ENCODE data around the gene SPAAR.
"Not testable (repeated sequence)": the region's sequence is repeated elsewhere in the genome, so short reads cannot be mapped to it uniquely, and the experiment has no call there.

Gene SPAAR

DNA sequence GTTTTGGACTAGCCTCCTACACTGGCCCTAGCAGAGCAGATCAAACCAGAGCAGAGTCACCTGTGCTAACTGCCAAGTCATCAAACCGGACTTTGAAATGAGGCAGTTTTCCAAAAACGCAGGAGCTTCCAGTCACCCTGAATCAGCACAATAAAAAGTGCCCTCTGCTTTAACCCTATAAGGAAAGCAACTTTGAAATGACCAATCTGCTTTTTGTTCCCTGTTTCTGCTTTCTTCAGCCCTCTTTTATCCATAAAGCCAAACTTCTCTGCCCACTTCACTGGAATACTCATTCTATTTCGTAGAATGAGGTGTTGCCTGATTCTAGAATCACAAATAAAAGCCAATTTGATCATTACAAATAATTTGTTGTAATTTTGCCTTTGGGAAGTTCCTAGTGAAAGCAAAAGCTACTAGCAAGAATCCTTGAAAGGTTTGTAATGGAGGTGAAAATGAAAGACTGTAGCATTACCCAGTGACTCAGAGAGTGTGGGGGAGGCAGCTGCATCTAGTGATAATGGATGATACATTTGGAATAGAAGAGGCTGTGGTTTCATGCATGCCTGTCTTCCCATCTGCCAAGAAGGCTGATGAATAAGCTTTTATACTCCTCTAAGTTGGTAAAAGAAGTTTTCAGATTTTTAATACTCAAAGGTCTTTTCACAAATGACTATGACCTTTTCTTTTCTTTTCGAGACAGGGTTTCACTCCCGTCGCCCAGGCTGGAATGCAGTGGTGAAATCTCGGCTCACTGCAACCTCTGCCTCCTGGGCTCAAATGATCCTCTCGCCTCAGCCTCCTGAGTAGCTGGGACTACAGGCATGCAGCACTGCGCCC lies 14.9 kb downstream of the SPAAR start:
- DNase-seq: no peak

DNA sequence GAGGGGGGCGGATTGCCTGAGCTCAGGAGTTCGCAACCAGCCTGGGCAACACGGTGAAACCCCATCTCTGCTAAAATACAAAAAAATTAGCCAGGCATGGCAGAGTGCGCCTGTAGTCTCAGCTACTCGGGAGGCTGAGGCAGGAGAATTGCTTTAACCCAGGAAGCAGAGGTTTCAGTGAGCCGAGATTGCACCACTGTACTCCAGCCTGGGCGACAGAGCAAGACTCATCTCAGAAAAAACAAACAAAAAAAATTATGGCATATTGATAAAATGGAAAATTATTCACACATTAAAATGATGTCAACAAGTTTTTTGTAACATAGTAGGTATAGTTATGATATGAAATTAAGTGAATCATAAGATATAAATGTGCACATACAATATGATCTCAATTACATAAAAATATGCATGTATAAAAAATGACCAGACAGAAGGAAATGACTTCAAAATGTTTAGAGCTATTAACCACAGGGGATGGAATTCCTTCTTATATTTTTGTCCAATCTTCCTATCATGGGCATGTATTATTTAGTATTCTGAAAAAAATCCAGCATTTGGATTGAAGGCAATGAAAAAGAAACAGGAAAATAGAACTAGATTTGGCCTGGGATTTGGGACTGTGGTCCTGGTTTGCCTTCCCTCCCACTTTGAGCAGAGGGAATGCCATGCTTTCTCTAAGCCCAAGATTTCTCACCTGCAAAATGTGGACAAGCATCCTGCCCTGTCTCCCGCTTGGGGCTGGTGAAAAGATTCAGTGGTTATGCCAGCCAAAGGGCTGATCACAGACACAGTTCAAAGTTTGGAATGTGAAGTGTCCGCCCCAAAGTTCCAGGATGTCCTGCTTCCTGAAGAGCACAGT lies 19.5 kb downstream of the SPAAR start:
- no peak for DNase-seq

DNA sequence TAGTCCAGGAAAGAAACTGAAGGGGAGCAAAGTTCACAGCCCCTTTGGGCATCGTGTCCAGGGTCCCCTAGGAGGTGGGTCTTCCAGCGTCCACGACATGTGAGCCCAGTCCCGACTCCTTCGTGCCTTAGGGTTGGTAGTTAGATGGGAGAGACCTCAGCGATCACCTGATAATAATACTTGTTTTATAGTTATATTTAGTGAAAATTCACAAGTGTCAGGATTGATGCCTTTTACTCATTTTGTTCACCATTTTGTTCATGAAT lies 20.1 kb downstream of the SPAAR start:
- DNase-seq: no peak

- no peak for DNase-seq
Observed at GRCh38 chr9:35930521-35930920, 21.2 kb downstream of the SPAAR start.

- no peak for DNase-seq
Observed at GRCh38 chr9:35930989-35931388, 21.7 kb downstream of the SPAAR start.

GRCh38 chr9:35932735-35933134 lies 23.4 kb downstream of the SPAAR start:
- DNase-seq: no peak

DNA sequence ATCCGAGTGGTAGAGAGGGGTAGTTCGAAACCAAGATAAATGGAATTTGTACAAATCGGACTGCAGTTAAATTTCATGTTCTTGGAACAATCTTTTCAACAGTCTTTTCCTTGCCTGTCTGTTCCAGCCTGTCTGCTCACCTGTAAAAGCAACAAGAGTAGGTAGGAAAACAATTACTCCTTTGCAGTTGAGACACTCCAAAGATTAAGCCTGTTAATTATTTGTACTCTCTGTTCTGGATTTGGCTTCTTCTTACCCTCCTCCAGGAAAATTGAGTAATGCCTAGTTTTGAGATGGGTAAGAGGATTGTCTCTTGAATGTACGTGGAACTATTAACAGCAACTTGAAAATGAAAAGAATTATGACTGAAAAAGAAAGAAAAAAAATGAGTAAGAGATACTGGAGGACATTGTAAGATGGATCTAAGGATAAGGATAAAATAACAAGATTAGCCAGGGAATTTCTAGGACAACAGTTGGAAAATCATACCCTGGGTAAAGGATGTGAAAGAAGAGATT lies 24.3 kb downstream of the SPAAR start:
- DNase-seq: no peak

DNA sequence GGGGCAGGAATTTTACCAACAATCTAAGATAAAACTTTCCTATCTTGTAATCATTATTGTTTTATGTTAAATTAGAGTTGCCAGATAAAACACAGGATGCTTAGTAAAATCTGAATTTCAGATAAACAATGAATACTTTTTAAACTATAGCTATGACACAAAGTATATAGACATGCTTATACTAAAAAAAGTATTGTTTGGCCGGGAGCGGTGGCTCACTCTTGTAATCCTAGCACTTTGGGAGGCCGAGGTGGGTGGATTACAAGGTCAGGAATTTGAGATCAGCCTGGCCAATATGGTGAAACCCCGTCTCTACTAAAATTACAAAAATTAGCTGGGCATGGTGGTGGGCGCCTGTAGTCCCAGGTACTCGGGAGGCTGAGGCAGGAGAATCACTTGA lies 24.8 kb downstream of the SPAAR start:
- not testable (repeated sequence) for DNase-seq

DNA sequence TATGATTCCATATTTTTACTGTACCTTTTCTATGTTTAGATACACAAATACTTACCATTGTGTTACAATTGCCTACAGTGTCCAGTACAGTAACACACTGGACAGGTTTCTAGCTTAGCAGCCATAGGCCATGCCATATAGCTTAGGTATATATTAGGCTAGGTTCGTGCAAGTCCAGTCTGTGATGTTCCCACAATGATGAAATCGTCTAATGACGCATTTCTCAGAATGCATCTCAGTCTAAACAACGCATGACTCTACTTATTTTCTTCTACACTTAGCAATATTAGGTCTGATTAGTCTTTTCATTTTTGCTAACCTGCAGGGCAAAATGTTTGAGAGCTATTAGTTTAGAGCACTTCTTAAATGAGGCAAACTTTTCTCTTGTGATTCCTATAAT lies 26.0 kb downstream of the SPAAR start:
- DNase-seq: no peak

- no peak for DNase-seq
Observed at GRCh38 chr9:35935755-35936509, 26.6 kb downstream of the SPAAR start.

DNA sequence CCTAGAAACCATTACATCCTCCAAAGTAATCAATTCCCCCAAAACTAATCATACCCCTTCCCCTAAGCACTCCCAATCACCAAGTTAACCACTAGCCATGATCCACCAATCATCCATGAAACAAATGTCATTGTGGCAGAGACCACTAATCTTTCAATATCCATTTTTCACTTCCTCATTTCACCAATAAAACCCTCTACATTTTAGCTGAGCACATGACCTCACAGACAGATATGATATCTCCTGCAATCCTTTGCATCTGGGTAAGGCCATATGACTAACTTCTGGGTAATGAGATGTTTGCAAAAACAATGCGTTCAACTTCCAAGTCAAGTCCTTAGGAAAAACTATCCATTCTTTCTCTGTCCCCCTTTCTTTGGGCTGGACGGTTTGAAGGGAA lies 27.9 kb downstream of the SPAAR start:
- DNase-seq: no peak

DNA sequence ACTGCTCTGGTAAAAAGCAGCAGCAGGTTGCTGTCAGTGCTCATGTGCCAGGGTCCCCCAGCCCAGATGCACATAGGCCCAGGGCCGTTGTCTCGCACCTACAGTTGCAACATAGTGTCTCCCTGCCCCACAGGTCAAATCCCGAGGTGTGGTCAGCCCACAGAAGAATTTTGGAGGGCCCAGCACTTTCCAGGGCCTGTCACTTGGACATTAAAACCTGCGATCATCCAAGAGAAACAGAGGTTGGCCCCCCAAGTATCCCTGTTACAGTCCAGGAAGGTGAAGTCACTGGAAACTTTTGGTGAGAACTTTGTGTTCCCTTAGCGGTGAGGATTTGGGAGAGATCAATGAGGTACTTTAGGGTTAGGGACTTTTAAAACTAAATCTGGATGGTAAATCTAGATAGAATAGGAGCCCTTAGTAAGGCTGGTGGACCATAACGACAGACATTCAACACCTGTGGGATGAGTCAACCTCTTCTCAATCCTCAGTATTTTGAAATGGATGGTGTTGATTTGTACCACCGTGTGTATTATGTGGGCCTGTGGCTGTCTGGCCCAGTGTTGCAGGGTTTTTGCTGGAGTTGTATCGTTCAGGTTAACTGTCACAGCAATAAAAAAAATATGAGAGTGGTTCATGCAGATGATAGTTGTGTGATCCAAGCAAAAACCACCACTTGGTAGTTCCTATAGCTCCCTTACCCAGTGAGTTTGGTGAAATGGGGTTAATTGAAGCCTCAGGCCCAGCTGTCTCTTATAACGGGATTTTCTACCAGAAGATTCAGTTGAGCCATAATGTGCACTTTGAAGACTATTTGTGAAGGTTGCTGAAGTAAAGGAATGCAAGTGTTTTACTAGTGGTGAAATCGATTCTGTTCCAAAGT lies 29.4 kb downstream of the SPAAR start:
- DNase-seq: no peak

DNA sequence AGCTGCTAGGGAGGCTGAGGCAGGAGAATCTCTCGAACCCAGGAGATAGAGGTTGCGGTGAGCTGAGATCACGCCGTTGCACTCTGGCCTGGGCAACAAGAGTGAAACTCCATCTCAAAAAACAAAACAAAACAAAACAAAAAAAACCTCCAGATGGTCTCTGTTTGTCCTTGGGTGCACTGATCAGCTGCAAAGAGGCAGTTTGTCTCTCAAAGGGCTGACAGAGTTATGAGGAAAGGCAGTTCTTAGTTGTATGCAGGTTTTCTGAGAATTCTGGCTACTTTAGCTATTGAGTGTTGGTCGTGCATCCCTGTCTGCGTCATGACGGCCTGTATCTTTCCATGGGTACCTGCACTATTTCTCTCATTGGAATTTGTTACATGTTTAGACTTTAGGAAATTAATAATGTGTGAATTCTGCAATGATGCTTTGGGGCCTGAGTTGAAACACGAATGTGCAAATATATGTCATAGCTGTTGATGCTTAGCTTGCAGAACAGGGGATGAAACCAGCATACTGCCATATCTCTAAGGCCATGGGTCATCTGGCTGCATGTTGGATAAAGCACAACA lies 30.5 kb downstream of the SPAAR start:
- DNase-seq: no peak

- no peak for DNase-seq
Observed at GRCh38 chr9:35940458-35941407, 31.4 kb downstream of the SPAAR start.

DNA sequence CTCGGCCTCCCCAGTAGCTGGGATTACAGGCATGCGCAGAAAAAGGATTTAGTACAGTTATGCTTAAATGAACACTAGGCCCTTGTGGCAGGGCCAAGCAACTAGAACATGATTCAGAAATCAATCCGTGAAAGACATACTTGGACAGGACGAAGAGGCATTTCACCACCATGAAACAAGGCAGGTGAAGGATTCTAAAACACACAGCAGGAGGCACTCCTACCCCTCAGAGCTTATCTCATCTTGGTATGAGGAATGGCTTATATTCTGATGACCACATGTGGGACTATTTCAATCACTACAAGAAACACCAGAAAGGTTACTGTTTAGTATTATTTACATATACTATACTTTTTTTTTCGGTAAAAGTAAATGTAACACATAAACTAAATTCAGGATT lies 33.0 kb downstream of the SPAAR start:
- no peak for DNase-seq

DNA sequence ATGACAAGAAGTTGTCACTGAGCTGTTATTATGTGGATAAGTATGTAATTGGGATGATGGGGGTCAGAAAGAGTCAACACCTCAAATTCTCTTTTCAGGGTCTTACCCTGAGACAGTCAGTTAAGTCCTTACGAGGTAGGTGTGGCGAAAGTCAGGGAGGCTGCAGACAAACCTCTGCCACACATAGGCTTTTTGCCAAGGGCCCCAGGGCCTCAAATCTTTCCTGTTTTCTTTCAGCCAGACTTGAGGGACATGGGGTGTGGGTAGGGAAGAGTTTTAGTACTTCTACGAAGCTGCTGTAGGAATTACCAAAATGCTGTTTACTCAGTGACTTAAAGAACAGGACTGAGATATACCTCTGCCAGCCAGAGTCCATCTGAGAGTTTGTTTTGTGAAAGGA lies 34.9 kb downstream of the SPAAR start:
- DNase-seq: no peak

DNA sequence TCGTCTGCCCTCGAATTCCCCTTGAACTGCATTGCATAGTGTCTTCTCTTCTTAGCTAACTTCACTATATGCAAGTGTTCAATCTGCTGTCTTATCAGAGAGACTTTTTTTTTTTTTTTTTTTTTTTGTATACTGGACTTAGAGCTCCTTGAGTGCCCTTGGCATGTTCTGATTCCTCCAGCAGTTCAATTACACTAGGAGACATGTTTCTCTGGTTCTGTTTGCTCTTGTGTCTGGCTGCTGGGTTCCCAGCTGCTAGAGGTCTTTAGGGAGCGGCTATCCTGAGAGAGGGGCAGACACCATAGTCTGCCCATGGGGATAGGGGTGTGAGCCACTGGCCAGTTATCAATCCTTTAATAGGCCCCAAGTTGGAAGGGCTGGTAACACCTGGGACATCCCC lies 35.6 kb downstream of the SPAAR start:
- no peak for DNase-seq

DNA sequence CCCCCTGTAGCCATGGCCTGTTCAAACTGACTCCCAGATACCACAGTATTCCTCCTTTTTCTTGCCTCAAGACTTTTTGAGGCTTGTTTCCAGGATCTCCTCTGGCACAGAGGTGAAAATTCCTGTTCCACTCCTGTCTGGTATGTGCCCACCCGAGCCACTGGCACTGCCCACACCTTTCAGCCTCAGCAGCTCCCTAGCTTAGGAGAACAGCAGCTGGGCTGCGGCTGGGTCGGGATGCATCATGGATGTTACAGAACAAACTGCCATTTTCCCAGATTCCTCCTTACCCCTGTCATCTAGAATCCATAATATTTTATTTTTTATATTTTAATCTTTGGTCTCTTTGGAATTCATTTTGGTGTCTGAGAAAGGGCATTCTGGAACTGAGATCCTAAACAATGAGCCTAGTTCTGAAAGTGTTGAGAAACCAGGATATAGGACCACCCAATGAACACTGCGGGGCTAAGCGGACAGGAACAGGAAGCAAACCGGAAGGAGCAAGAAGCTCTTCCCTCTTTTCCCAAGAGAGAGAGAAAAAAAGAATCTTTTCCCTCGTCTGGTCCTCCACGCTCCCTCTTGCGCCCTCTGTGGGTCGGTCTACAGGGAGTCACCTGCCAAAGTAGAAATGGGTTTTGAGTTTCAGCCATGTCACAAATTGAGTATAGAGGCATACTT lies 36.2 kb downstream of the SPAAR start:
- DNase-seq: peak; percentile 80

- no peak for DNase-seq
Observed at GRCh38 chr9:35948451-35948850, 39.2 kb downstream of the SPAAR start.

DNA sequence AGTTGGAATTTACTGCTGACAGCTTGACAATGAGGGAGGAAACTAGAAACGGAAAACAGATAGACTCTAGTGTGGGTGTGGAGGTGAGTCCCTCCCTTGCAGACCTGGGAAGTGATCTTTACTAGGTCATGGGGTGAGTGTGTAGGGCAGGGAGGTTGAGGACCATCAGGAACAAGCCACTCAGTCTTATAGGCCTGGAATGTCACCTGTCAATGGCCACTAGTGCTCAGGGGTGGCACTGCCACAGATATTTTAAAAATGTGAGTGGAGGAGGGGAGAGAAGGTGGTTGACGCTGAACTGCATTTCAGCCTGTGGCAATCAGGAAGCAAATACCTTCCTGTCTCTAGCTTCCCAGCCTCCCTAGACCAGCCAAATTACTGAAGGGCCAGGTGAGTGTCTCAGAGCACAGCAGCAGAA lies 39.6 kb downstream of the SPAAR start:
- no peak for DNase-seq
